ENCODE results near the gene ZBTB7A. TPM values are rescaled to one million over a fixed set of nuclear protein-coding genes. Genes with fewer than 3 reads are reported as not detected.

The ZBTB7A gene
- polyA plus RNA-seq, 2 of the 4 experiments (the other 2 are of a cell fraction), result 2.3 to 11.6 TPM

DNA sequence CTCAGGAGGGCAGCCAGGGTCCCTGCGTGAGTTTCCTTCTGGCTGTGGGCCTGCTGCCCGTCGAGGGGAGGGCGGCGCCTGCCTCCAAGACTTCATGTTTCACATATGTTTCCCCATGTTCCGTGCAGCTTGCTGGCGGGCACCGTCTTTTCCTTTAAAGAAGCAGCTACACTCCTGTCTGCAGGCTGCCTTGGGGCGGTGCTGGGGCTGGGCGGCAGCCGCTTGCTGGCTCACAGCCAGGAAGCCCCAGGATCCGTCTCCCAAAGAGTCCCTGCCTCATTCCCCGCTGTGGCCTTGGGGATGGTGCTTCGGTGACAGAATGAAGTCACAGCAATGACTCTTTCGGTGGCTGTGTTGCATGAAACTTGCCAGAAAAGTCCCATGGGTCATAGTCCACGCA lies 34.3 kb downstream of the ZBTB7A start:
- Histone ChIP-seq H3K4me2 (no peak overlapping the region), H3K27ac (no peak overlapping the region), H3K4me1 (no peaks in the 10 kb centered on the region), H3K9me3 (no peaks in the 10 kb centered on the region), H3K4me3 (no peak overlapping the region)
- POLR2A ChIA-PET, result no interaction called here
- ATAC-seq (no peak), DNase-seq (ENCODE audit: low read depth in 1 of 2, low spot score in 1 of 2) (no peak), FAIRE-seq (no peak)
- WGBS (ENCODE audit: missing lambda C conversion rate), result 65% methylated on average over 6 of the region's 16 CpGs
- TF ChIP-seq BHLHE40 (IDR thresholded peaks at IDR 0.05; ENCODE audit: low read depth, low read length) (no peak), CEBPB (IDR thresholded peaks at IDR 0.05) (no peak), EHMT2 (IDR thresholded peaks at IDR 0.05; ENCODE audit: low read depth) (no peak), HOXB5 (CRISPR knock-in tag; IDR thresholded peaks at IDR 0.05) (no peak), CHD4 (IDR thresholded peaks at IDR 0.05; ENCODE audit: borderline replicate concordance) (no peak), EHF (CRISPR knock-in tag; IDR thresholded peaks at IDR 0.05) (no peak), EP300 (IDR thresholded peaks at IDR 0.05) (no peak), MYC (IDR thresholded peaks at IDR 0.05; ENCODE audit: borderline replicate concordance, low read length) (no peak), FOSB (CRISPR knock-in tag; IDR thresholded peaks at IDR 0.05) (no peak), KDM5A (IDR thresholded peaks at IDR 0.05) (no peak)
- TF ChIP-seq, protein P1, sequence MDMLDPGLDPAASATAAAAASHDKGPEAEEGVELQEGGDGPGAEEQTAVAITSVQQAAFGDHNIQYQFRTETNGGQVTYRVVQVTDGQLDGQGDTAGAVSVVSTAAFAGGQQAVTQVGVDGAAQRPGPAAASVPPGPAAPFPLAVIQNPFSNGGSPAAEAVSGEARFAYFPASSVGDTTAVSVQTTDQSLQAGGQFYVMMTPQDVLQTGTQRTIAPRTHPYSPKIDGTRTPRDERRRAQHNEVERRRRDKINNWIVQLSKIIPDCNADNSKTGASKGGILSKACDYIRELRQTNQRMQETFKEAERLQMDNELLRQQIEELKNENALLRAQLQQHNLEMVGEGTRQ (IDR thresholded peaks at IDR 0.05), result no peak
- TF ChIP-seq, protein P2, sequence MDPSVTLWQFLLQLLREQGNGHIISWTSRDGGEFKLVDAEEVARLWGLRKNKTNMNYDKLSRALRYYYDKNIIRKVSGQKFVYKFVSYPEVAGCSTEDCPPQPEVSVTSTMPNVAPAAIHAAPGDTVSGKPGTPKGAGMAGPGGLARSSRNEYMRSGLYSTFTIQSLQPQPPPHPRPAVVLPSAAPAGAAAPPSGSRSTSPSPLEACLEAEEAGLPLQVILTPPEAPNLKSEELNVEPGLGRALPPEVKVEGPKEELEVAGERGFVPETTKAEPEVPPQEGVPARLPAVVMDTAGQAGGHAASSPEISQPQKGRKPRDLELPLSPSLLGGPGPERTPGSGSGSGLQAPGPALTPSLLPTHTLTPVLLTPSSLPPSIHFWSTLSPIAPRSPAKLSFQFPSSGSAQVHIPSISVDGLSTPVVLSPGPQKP (IDR thresholded peaks at IDR 0.05; ENCODE audit: low read depth, low read length), result no peak
- TF ChIP-seq, protein P3, sequence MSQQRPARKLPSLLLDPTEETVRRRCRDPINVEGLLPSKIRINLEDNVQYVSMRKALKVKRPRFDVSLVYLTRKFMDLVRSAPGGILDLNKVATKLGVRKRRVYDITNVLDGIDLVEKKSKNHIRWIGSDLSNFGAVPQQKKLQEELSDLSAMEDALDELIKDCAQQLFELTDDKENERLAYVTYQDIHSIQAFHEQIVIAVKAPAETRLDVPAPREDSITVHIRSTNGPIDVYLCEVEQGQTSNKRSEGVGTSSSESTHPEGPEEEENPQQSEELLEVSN (IDR thresholded peaks at IDR 0.05; ENCODE audit: borderline replicate concordance, low read depth), result no peak
- TF ChIP-seq, protein P4, sequence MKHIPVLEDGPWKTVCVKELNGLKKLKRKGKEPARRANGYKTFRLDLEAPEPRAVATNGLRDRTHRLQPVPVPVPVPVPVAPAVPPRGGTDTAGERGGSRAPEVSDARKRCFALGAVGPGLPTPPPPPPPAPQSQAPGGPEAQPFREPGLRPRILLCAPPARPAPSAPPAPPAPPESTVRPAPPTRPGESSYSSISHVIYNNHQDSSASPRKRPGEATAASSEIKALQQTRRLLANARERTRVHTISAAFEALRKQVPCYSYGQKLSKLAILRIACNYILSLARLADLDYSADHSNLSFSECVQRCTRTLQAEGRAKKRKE (CRISPR knock-in tag; IDR thresholded peaks at IDR 0.05; ENCODE audit: low read depth), result no peak
- TF ChIP-seq, protein P5, sequence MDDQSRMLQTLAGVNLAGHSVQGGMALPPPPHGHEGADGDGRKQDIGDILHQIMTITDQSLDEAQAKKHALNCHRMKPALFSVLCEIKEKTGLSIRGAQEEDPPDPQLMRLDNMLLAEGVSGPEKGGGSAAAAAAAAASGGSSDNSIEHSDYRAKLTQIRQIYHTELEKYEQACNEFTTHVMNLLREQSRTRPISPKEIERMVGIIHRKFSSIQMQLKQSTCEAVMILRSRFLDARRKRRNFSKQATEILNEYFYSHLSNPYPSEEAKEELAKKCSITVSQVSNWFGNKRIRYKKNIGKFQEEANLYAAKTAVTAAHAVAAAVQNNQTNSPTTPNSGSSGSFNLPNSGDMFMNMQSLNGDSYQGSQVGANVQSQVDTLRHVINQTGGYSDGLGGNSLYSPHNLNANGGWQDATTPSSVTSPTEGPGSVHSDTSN (IDR thresholded peaks at IDR 0.05), result no peak
- CTCF ChIA-PET, result no interaction called here

DNA sequence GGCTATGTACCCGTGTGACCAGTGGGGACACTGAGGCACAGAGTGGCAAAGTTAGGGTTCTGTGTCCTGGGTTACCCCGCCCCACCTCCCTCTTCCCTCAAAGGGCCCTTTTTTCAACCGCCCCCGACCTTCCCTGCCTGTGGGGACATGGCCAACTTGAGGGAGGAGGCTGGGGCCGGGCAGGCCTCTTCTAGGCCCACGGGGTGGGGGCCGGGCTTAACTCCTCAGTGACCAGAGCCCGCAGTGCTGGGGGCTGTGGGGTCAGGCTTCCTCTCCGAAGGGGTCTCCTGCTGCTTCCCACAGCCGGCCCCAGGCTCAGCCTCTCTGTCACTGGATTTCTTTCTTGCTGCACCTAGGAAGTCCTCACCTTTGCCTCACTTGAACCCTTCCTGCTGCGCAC lies 35.3 kb downstream of the ZBTB7A start:
- ATAC-seq (no peak), DNase-seq (ENCODE audit: low read depth in 1 of 2, low spot score in 1 of 2) (no peak), FAIRE-seq (no peak)
- ChIA-PET POLR2A (no interaction called here), CTCF (no interaction called here)
- Histone ChIP-seq H3K4me2 (no peak overlapping the region), H3K9me3 (no peaks in the 10 kb centered on the region), H3K4me3 (no peak overlapping the region), H3K27ac (no peak overlapping the region), H3K4me1 (no peaks in the 10 kb centered on the region)
- TF ChIP-seq RAD21 (conservative IDR thresholded peaks at IDR 0.05 in 1 of 2, IDR thresholded peaks at IDR 0.05 in 1 of 2) (no peak), MAFK (IDR thresholded peaks at IDR 0.05; ENCODE audit: partially characterized antibody) (no peak), PHF8 (IDR thresholded peaks at IDR 0.05; ENCODE audit: borderline replicate concordance, low read depth) (no peak), HOXB13 (CRISPR knock-in tag; IDR thresholded peaks at IDR 0.05; ENCODE audit: low read depth) (no peak), RCOR1 (IDR thresholded peaks at IDR 0.05; ENCODE audit: low read depth, low read length) (no peak), CHD4 (IDR thresholded peaks at IDR 0.05; ENCODE audit: borderline replicate concordance) (no peak), EP300 (IDR thresholded peaks at IDR 0.05) (no peak), FOSB (CRISPR knock-in tag; IDR thresholded peaks at IDR 0.05) (no peak), RFX5 (IDR thresholded peaks at IDR 0.05) (no peak), TFCP2L1 (CRISPR knock-in tag; IDR thresholded peaks at IDR 0.05) (no peak), HOXB5 (CRISPR knock-in tag; IDR thresholded peaks at IDR 0.05) (no peak), FOSL2 (IDR thresholded peaks at IDR 0.05) (no peak), FOSL2 (CRISPR knock-in tag; IDR thresholded peaks at IDR 0.05) (no peak), SMC3 (IDR thresholded peaks at IDR 0.05) (no peak), RARB (CRISPR knock-in tag; IDR thresholded peaks at IDR 0.05) (no peak), POLR2A (IDR thresholded peaks at IDR 0.05; ENCODE audit: low read length) (no peak), KDM1A (IDR thresholded peaks at IDR 0.05; ENCODE audit: low read depth) (no peak), POLR2AphosphoS2 (conservative IDR thresholded peaks at IDR 0.05; ENCODE audit: low read length) (no peak)
- TF ChIP-seq, protein P6, sequence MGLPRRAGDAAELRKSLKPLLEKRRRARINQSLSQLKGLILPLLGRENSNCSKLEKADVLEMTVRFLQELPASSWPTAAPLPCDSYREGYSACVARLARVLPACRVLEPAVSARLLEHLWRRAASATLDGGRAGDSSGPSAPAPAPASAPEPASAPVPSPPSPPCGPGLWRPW (IDR thresholded peaks at IDR 0.05), result no peak
- 93% methylated on average over 3 of the region's 11 CpGs for WGBS (ENCODE audit: missing lambda C conversion rate)

Measured in A549 (cell line).